Heart right ventricle (tissue), 16 donors: Measurements from ENCODE around the gene GART. TPM values are rescaled to one million over a fixed set of nuclear protein-coding genes. Genes with fewer than 3 reads are reported as not detected.

Experiments used
- ATAC-seq, 8 donors: fragments of 200-7000 bp; cut with Tn5 transposase; one replicate each; pipeline ENCODE4 v1.9.1; 2020; ENCODE audit warnings: mild to moderate bottlenecking in 8 of 8, moderate library complexity in 8 of 8, moderate number of reproducible peaks in 1 of 8
- DNase-seq, 2 donors: peaks; one replicate each; pipeline ENCODE4 v3.0.0-alpha.2; 2020
- H3K27ac ChIP-seq, 10 donors: fragments of 200-600 bp; sonication (generic) in 2 of 10; one replicate each; pipeline versions ENCODE4 v1.5.0 to v1.8.0; 2020 to 2022; ENCODE audit warnings: mild to moderate bottlenecking in 3 of 10
- H3K27me3 ChIP-seq, 7 donors: fragments of 200-600 bp; one replicate each; pipeline ENCODE4 v1.8.0; 2021 to 2022; ENCODE audit warnings: mild to moderate bottlenecking in 2 of 7
- H3K36me3 ChIP-seq, 9 donors: fragments of 200-600 bp; sonication (generic) in 1 of 9; one replicate each; pipeline versions ENCODE4 v1.5.0 to v1.8.0; 2020 to 2022; ENCODE audit warnings: mild to moderate bottlenecking in 2 of 9
- H3K4me1 ChIP-seq, 9 donors: fragments of 200-600 bp; sonication (generic) in 1 of 9; one replicate each; pipeline versions ENCODE4 v1.5.0 to v1.8.0; 2020 to 2022; ENCODE audit warnings: mild to moderate bottlenecking in 4 of 9
- H3K4me3 ChIP-seq, 10 donors: fragments of 200-600 bp; sonication (generic) in 2 of 10; one replicate each; pipeline versions ENCODE4 v1.5.0 to v1.8.0; 2020 to 2022; ENCODE audit warnings: mild to moderate bottlenecking in 7 of 10, moderate library complexity in 2 of 10
- H3K9me3 ChIP-seq, 11 donors: fragments of 200-600 bp in 10 of 11; sonication (generic) in 2 of 11; one replicate each; pipeline versions ENCODE4 v1.5.0 to v1.8.0; 2013 to 2022; ENCODE audit warnings: mild to moderate bottlenecking in 2 of 11, control low read depth in 1 of 11, moderate library complexity in 1 of 11
- CTCF ChIP-seq, 9 donors: fragments of 200-600 bp; sonication (generic) in 2 of 9; IDR thresholded peaks; one replicate each; pipeline versions ENCODE4 v1.5.0 to v1.8.0; 2021 to 2022; ENCODE audit warnings: antibody characterized with exemption in 9 of 9, mild to moderate bottlenecking in 5 of 9, moderate library complexity in 1 of 9
- WGBS, 2 donors: extraction: QIAGEN DNeasy Blood & Tissue Kit; methylation state at CpG; one replicate each; pipeline ENCODE4 v1.1.7; 2013; ENCODE audit warnings: inconsistent platforms in 1 of 2; 5-methylcytosine and 5-hydroxymethylcytosine counted together
- intact Hi-C, 10 donors: fragments of 100-400 bp; cut with DNase I; formaldehyde crosslinking; loops; one replicate each; pipeline versions ENCODE4 v1.11.1 to v1.14.2; 2022
- polyA plus RNA-seq, 2 donors: library from polyadenylated mRNA; stranded (reverse); fragments of 200-250 nt; gene quantifications; one replicate each; pipeline ENCODE4 v1.2.3, GENCODE V29; 2013
- total RNA-seq, 10 donors: library from RNA; stranded (reverse); fragmentation: NEBNext Ultra II Directional in 3 of 10; extraction: Animal tissue kit (Norgen Biotek cat#: 25700) in 3 of 10; gene quantifications; one replicate each; pipeline versions ENCODE4 v1.2.1 to v1.2.4, GENCODE V29; 2021 to 2023
- donor health status: Arrhythmogenic right ventricular cardiomyopathy.
- donor health status: ischemic (EF 13 %, LVEDD 7.1; RV severe dilation, severe dysfunction).
- donor health status: healthy with polysubstance abuse.
- donor health status: DM: no; HTN: yes; CAD: no.
- donor health status: DM: no; HTN: no; CAD: no.
- donor health status: ischemic (EF 25% LVEDD 6.9; RV normal size, moderate dysfunction).
- donor health status: ischemic (EF 25% LVEDD 5.7; RV mildly dilated, moderate dysfunction).
- donor health status: healthy.
- donor health status: DM: yes; HTN: yes; CAD: no.
- donor health status: Ischemic cardiomyopathy.
- donor health status: ischemic (EF 35%, LVEDD 5.7; RV mildly dilated, moderate dysfunction).
- donor health status: nonischemic (EF 11% LVEDD 7.7; RV severe dilation, severe dysfunction).
- donor health status: DM: yes; HTN: yes; CAD: no.
- donor health status: PGD.
- donor health status: ischemic (EF 29% LVEDD 5.4; RV normal size, mild dysfunction).
- donor health status: nonischemic (EF 23%, LVEDD 6.1; RV moderate dilation, normal function).

The GART gene
- total and polyA plus RNA-seq, 12 donors: 11.3 to 52.6 (median 41.5) TPM

GRCh38 chr21:33554236-33554981, 12.5 kb upstream of the GART start:
- H3K27me3 ChIP-seq: no peaks in the 10 kb centered on the region
- no peak overlapping the region for H3K27ac ChIP-seq
- no peak for TF ChIP-seq CTCF (IDR thresholded peaks at IDR 0.05)
- DNase-seq: no peak
- ATAC-seq: no peak
- no peak overlapping the region for H3K4me3 ChIP-seq
- H3K36me3 ChIP-seq: peaks cover 14 to 100% (median 85%) of the 10 kb centered on the region in 9 donors
- peaks cover 4 to 46% (median 18%) of the 10 kb centered on the region in 9 donors for H3K4me1 ChIP-seq
- no peaks in the 10 kb centered on the region for H3K9me3 ChIP-seq
- intact Hi-C loops: no loop called here
- WGBS, 2 donors: 93 to 95% methylated on average over 18 of the region's 18 CpGs

GRCh38 chr21:33552999-33553598, 11.2 kb upstream of the GART start:
- Histone ChIP-seq H3K9me3 (no peaks in the 10 kb centered on the region), H3K27ac (no peak overlapping the region), H3K4me3 (no peak overlapping the region), H3K36me3 (peaks cover 14 to 100% (median 76%) of the 10 kb centered on the region in 9 donors), H3K4me1 (peaks cover 4 to 47% (median 21%) of the 10 kb centered on the region in 9 donors), H3K27me3 (no peaks in the 10 kb centered on the region)
- WGBS, 2 donors: 97% methylated on average over 12 of the region's 12 CpGs
- no peak for TF ChIP-seq CTCF (IDR thresholded peaks at IDR 0.05)
- intact Hi-C loops: no loop called here
- DNase-seq: no peak
- ATAC-seq: no peak

- Histone ChIP-seq H3K27me3 (no peaks in the 10 kb centered on the region), H3K27ac (no peak overlapping the region), H3K9me3 (no peaks in the 10 kb centered on the region), H3K36me3 (peaks cover 14 to 100% (median 75%) of the 10 kb centered on the region in 9 donors), H3K4me3 (no peak overlapping the region), H3K4me1 (peaks cover 4 to 46% (median 21%) of the 10 kb centered on the region in 9 donors)
- no peak for TF ChIP-seq CTCF (IDR thresholded peaks at IDR 0.05)
- 98 to 99% methylated on average over 24 of the region's 24 CpGs for WGBS, 2 donors
- intact Hi-C loops: no loop called here
- DNase-seq (no peak), ATAC-seq (peak in 6 of 8 donors; percentile 7 to 34 (median 26))
Measured at GRCh38 chr21:33552093-33552998, 10.4 kb upstream of the GART start.

GRCh38 chr21:33551664-33552063, 9.7 kb upstream of the GART start:
- intact Hi-C loops: no loop called here
- H3K4me3 ChIP-seq: no peak overlapping the region
- peak in 3 of 8 donors; percentile 8 to 32 (median 13) for ATAC-seq
- DNase-seq: no peak
- no peak for TF ChIP-seq CTCF (IDR thresholded peaks at IDR 0.05)
- H3K36me3 ChIP-seq: peaks cover 14 to 100% (median 77%) of the 10 kb centered on the region in 9 donors
- WGBS, 2 donors: 96 to 100% methylated on average over 2 of the region's 2 CpGs
- no peaks in the 10 kb centered on the region for H3K27me3 ChIP-seq
- H3K27ac ChIP-seq: no peak overlapping the region
- peaks cover 4 to 39% (median 20%) of the 10 kb centered on the region in 9 donors for H3K4me1 ChIP-seq
- H3K9me3 ChIP-seq: no peaks in the 10 kb centered on the region
